ENCODE measurements around the gene CLSTN1.
A peak's percentile ranks its signal among the peaks of the same experiment; 100 is the strongest.

Gene CLSTN1

GRCh38 chr1:9870572-9870971, 46.8 kb upstream of the CLSTN1 start:
- H3K4me3 ChIP-seq (ENCODE audit: low read depth, low read length) = no peak overlapping the region
- TF ChIP-seq CTCF (IDR thresholded peaks at IDR 0.05; ENCODE audit: low read depth, low read length) = no peak
- no peaks in the 10 kb centered on the region for H3K27me3 ChIP-seq
- no peaks in the 10 kb centered on the region for H3K4me1 ChIP-seq
- no peaks in the 10 kb centered on the region for H3K36me3 ChIP-seq
- no peak for DNase-seq
- H3K9me3 ChIP-seq = no peaks in the 10 kb centered on the region

- no peak for TF ChIP-seq CTCF (IDR thresholded peaks at IDR 0.05; ENCODE audit: low read depth, low read length)
- no peaks in the 10 kb centered on the region for H3K27me3 ChIP-seq
- H3K36me3 ChIP-seq = no peaks in the 10 kb centered on the region
- H3K9me3 ChIP-seq = no peaks in the 10 kb centered on the region
- H3K4me1 ChIP-seq = no peaks in the 10 kb centered on the region
- no peak overlapping the region for H3K4me3 ChIP-seq (ENCODE audit: low read depth, low read length)
- no peak for DNase-seq
Observed at GRCh38 chr1:9869831-9870251, 46.1 kb upstream of the CLSTN1 start.

- H3K4me1 ChIP-seq = no peaks in the 10 kb centered on the region
- no peak overlapping the region for H3K4me3 ChIP-seq (ENCODE audit: low read depth, low read length)
- H3K36me3 ChIP-seq = no peaks in the 10 kb centered on the region
- H3K9me3 ChIP-seq = no peaks in the 10 kb centered on the region
- no peak for TF ChIP-seq CTCF (IDR thresholded peaks at IDR 0.05; ENCODE audit: low read depth, low read length)
- no peaks in the 10 kb centered on the region for H3K27me3 ChIP-seq
- DNase-seq = no peak
Observed at GRCh38 chr1:9868244-9868590, 44.5 kb upstream of the CLSTN1 start.

GRCh38 chr1:9867408-9868243, 43.9 kb upstream of the CLSTN1 start:
- Histone ChIP-seq H3K27me3 (no peaks in the 10 kb centered on the region), H3K4me3 (ENCODE audit: low read depth, low read length) (no peak overlapping the region), H3K4me1 (no peaks in the 10 kb centered on the region), H3K36me3 (no peaks in the 10 kb centered on the region), H3K9me3 (no peaks in the 10 kb centered on the region)
- TF ChIP-seq CTCF (IDR thresholded peaks at IDR 0.05; ENCODE audit: low read depth, low read length) = peak; percentile 82
- DNase-seq = peak; percentile 70

GRCh38 chr1:9866836-9867235, 43.1 kb upstream of the CLSTN1 start:
- no peak for DNase-seq
- no peak for TF ChIP-seq CTCF (IDR thresholded peaks at IDR 0.05; ENCODE audit: low read depth, low read length)
- Histone ChIP-seq H3K9me3 (no peaks in the 10 kb centered on the region), H3K4me1 (no peaks in the 10 kb centered on the region), H3K36me3 (no peaks in the 10 kb centered on the region), H3K4me3 (ENCODE audit: low read depth, low read length) (no peak overlapping the region), H3K27me3 (no peaks in the 10 kb centered on the region)

GRCh38 chr1:9865724-9866123, 42.0 kb upstream of the CLSTN1 start:
- no peak for DNase-seq
- Histone ChIP-seq H3K4me3 (ENCODE audit: low read depth, low read length) (no peak overlapping the region), H3K36me3 (no peaks in the 10 kb centered on the region), H3K27me3 (no peaks in the 10 kb centered on the region), H3K9me3 (no peaks in the 10 kb centered on the region), H3K4me1 (no peaks in the 10 kb centered on the region)
- TF ChIP-seq CTCF (IDR thresholded peaks at IDR 0.05; ENCODE audit: low read depth, low read length) = no peak
